GM18502 (cell line): ENCODE data around the gene TMTC2.

ENCODE experiments used
- ATAC-seq: cut with Tn5 transposase; IDR thresholded peaks from one replicate; pipeline ENCODE4 v1.9.1; 2021; ENCODE audit warnings: mild to moderate bottlenecking; ENCODE audit not compliant: unreplicated experiment, poor library complexity

Gene TMTC2

DNA sequence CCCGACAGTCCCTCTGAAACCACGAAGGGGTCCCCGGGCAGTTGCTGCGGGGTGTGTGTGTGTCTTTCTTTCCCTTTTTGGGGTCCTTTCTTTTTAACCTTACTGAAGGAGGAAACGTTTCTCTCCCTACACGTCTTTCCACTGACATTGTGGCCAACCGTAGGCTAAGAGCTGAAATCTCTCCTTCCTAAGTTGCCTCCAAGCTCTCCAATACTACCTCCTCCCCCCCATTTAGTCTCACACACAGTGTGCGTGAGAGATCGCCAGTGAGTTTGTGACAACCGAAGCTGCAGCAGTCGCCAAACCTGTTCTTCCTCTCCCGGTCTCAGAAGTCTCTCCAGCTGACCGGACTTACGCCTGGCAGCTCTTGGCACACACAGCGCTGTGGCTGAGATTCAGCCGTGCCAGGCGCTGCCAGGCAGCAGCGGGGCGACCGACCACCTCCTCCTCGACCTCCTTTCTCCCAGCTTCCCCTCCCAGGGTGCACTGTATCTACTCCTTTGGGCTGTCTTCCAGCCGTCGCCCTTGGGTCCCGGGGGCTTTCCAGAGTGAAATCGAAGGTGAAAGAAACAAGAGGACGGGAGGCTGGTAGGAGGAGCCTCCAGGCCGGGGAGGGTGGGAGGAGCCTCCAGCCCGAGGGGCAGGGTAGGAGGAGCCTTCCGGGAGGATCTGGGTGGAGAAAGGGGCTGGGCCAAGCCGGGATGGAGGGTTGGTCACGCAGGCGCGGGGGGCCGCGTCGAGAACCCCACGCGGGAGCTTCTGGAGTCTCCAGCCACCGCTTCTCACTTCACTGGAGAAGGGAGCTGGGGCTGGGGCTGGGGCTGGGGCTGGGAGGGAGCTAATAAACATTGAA, at the start of gene TMTC2:
TMTC2 (plus strand) TSS at position 739 of the 853 bp plus-strand sequence.
- peak; percentile 87 for ATAC-seq

DNA sequence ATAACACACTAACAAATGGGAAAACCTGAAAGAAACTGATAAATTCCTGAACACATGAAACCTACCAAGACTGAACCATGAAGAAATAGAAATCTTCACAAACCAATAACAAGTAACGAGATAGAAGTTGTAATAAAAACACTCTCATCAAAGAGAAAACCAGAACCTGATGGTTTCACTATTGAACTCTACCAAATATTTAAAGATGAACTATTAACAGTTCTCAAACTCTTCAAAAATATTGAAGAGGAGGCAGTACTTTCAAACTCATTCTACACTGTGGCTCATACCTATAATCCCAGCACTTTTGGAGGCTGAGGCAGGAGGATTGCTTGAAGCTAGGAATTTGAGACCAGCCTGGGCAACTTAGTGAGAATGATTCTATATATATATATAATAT, 48.4 kb upstream of the TMTC2 start:
- ATAC-seq: no peak

DNA sequence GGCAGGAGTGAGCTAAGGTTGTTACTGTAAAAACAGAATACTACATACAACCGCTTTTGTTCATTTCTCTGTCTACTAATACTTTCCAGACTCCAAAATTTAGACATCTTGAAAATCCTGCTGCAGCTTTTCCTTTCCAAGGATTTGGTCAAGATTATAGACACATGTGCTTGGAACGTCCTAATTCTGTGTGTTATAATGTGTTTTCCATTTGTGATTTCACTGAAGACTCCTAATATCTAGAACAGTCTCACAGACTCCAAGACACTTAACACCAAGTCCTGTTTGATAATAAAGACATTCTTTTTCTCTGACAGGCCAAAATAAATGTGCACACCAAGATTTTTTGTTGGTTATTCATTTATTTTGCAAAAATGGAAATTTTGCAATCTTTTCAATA, 41.8 kb upstream of the TMTC2 start:
- no peak for ATAC-seq

DNA sequence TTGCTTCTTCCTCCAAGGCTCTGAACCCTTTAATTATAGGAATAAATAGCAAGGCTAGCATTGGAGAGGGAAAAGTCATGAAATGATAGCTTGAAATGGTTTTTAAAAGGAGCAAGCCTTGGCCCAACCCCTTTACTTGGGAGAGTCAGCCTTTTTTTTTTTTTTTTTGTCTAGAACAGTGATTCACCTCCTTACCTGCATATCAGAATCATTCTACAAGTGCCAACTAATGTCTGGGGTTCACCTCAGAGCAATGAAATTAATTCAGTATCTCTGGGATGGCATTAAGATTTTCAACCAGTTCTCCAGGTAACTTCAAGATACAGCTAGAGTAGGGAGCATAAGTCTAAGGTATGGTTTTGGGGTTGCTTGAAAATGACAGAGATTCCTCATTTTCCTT, 41.3 kb upstream of the TMTC2 start:
- no peak for ATAC-seq

GRCh38 chr12:82647853-82648252, 38.9 kb upstream of the TMTC2 start:
- ATAC-seq: no peak

GRCh38 chr12:82648259-82648909, 38.3 kb upstream of the TMTC2 start:
- ATAC-seq: no peak

DNA sequence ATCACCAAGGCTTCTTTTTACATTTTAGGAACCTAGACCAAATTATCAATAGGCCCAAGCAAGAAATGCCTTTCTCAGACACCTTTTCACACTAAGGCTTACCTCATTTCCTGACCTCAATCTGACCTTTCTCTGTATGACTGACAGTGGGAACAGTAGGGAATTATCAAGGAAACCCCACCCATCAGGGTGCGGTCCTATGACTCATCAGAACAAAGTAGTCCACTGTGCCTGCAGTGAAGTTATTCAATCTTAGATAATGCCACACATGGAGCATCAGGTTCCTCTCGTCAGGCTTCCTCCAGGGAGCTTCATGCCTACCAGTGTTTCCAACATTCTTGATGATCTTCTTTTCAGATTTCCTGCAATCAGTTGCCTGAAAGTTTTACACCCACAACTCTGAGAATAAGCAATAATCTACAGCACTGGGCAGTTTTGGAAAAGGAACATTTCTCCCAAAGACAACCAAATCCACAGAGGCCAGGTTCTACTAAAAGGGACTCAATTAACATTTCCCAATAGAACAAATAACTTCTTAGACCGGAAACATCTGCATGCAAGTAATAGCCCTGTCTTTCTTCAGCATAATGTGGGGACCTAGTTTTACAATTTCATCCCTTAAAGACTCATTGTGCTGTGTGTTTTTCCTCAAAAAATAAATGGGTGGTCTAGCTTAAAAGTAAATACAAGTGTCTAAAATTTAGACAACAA, 35.9 kb upstream of the TMTC2 start:
- ATAC-seq: peak; percentile 99

DNA sequence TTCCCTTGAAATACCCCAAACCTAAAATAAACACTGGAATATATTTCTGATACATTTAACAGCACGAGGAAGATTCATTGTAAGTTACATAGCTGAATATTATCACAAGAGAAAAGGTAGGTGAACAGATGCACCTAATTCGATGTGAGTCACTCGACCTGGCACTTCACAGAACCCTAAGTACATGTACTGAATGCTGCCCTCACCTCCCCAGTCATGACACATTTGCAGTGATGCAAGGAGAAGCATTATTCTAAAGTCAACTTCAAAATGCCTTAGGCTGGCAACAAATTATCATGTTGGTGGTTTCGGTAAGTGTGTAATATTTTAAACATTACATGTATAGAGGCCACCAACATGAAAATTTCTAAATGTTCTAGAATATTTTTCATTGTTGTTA, 35.2 kb upstream of the TMTC2 start:
- ATAC-seq: no peak

GRCh38 chr12:82652071-82652470, 34.6 kb upstream of the TMTC2 start:
- no peak for ATAC-seq

DNA sequence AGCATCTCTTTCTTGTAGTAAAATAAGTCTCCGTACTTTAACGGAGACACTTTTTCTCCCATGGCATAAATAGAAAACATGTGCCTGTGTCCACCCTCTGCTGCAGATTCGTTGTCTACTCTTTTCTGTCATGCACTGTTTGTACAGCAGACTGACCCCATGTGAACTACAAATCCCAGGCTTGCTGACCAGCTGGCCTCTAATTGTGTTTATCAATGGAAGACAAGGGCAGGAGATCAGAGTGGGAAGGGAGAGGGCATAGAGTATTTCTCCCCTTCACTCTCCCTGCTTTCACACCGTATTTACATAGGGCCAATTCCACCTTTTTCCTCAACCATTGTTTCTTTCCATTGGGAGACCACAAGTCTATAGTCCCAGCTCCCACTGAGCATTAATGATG, 31.0 kb upstream of the TMTC2 start:
- ATAC-seq: no peak

DNA sequence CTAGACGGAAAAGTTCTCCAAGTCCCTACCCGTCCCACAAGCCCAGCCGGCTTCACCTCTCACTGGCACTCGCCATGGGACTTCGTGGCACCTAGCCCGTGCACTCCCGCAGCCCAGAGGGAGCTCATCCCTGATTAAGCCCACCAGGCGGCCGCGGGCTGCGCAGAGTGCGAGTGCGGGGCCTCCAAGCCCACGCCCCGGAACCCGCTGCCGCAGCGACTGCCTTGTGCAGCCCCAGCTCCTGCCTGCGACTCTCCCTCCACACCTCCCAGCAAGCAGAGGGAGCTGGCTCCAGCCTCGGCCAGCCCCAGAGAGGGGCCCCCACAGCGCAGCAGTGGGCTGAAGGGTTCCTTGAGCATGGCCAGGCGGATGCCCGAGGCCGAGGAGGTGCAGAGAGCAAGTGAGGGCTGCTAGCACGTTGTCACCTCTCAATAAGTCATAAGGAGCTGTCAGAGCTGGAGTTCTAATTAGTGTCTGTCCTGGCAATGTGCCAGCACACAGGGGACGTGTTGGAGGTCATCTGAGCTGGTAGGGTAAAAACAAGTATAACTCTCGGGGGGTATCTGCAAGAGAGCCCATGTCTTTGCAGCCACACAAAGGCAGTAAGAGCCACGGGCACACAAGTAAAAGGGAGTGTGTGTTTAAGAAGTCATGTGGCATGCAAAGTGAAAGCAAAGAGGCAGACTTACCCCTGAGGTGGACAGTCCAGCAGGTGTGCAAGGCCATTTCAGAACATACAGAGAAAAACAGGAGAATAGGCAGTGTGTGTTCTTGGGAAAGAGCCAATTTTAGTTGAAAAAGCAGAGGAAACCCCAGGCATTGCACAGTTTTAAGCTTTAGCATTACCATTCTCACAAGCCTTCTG, 27.1 kb upstream of the TMTC2 start:
- ATAC-seq: no peak

DNA sequence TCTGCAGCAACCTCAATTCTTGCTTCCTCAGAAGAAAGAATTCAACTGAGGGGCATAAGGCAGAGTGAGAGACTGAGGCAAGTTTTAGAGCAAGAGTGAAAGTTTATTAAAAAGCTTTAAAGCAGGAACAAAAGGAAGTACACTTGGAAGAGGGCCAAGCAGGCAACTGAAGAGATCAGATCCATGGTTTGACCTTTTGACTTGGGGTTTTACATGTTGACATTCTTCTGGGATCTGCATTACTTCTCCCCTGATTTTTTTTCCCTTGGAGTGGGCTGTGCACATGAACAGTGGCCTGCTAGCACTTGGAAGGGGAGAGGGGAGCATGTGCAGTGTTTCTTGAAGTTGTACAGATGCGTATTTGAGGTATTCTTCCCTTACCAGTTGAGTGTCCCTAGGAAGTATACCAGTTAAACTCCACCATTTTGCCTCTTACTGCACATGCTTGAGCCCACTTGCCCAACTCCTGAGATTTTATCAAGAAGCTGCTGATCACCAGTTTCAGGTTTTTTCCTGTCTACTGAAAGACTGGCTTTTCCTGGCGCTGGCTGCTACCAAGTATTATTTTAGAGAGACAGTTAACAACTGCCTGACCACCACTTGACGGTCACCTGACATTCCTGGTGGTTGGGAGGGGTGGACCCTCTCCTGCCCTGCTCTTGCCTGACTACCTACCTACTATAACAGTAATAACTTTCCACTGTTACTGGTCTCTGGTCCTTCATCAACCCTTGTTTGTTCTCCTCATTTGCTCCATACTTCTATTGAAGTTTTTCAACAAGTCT, 26.0 kb upstream of the TMTC2 start:
- no peak for ATAC-seq

- no peak for ATAC-seq
Measured at GRCh38 chr12:82663893-82664292, 22.8 kb upstream of the TMTC2 start.

GRCh38 chr12:82665142-82665923, 21.4 kb upstream of the TMTC2 start:
- no peak for ATAC-seq

GRCh38 chr12:82666830-82667229, 19.9 kb upstream of the TMTC2 start:
- no peak for ATAC-seq

DNA sequence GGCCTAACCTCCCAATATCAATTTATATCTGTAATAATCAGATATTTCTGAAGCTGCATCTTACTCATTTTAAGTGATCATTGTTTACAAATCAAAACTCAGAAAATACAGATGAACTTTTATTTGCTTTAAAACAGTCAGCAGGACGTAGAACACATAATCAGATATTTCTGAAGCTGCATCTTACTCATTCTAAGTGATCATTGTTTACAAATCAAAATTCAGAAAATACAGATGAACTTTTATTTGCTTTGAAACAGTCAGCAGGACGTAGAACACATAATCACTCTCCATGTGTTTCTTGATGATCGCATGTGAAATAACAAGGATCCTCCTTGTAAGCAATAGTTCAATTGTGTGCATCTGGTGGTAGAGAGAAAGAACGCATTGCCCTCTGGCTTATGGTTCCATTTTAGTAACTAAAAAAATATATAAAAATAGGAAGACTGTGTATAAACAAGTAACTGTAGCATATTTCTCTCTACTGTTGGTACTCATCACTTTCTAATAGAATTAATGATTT, 15.0 kb upstream of the TMTC2 start:
- ATAC-seq: no peak

DNA sequence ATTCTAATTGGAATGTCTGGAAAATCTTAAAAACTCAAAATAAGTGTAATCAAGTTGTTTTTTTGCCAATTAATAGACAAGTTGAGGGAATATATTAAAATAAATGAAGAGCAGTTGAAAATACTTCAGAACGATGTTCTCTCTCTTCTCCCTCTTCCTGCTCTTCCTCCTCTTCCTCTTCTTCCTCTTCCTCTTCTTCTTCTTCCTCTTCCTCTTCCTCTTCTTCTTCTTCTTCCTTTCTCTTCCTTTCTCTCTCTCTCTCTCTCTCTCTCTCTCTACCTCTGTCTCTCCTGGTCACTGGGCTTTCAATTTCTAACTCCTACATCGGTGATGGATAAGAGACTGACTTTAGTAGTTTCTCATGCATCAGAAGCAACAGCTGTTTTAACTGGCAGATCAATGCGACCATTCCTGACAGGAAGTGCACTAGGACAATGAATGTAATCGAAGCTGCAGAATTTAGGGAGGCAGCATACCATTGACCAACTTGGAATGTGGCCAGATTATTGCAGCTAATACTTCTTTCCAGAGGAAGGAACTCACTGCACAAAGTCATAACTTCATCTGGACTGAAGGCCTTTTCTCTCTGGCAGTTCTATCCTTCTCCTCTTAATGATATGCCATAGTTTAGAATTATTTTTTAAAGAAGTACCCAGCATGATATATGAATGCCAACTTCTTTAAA, 13.8 kb upstream of the TMTC2 start:
- no peak for ATAC-seq

GRCh38 chr12:82673698-82674097, 13.0 kb upstream of the TMTC2 start:
- no peak for ATAC-seq
